ENCODE data around the gene TCTN2. TPM values are rescaled to one million over a fixed set of nuclear protein-coding genes. Genes with fewer than 3 reads are reported as not detected.
A peak's percentile ranks its signal among the peaks of the same experiment; 100 is the strongest.

The TCTN2 gene
- total and polyA plus RNA-seq, 12 donors, result 1.9 to 6.3 (median 4.0) TPM

DNA sequence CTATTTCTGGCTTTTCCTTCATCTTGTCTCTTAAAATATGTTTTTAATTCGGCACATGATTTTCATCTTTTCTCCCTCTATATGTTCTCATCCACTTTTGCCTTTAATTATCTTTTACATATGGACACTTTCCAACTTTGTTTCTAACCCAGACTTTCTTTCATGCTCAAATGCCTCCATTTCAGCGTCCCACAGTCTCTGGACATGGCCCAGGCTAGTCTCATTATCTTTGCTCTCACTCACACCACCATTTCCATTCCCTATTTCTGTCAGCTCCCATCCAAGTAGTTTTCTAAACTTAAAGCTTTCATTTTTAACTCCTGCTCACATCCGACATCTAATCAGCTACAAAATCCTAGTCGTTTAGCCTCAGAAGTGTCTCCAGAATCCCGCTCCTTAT lies 22.5 kb upstream of the TCTN2 start:
- Histone ChIP-seq H3K4me1 (no peaks in the 10 kb centered on the region), H3K9me3 (no peaks in the 10 kb centered on the region), H3K4me3 (no peak overlapping the region), H3K27me3 (no peaks in the 10 kb centered on the region), H3K27ac (no peak overlapping the region), H3K36me3 (peaks cover 0 to 99% (median 42%) of the 10 kb centered on the region in 9 donors)
- TF ChIP-seq, protein P1, sequence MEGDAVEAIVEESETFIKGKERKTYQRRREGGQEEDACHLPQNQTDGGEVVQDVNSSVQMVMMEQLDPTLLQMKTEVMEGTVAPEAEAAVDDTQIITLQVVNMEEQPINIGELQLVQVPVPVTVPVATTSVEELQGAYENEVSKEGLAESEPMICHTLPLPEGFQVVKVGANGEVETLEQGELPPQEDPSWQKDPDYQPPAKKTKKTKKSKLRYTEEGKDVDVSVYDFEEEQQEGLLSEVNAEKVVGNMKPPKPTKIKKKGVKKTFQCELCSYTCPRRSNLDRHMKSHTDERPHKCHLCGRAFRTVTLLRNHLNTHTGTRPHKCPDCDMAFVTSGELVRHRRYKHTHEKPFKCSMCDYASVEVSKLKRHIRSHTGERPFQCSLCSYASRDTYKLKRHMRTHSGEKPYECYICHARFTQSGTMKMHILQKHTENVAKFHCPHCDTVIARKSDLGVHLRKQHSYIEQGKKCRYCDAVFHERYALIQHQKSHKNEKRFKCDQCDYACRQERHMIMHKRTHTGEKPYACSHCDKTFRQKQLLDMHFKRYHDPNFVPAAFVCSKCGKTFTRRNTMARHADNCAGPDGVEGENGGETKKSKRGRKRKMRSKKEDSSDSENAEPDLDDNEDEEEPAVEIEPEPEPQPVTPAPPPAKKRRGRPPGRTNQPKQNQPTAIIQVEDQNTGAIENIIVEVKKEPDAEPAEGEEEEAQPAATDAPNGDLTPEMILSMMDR (IDR thresholded peaks at IDR 0.05), result no peak
- DNase-seq (no peak), ATAC-seq (no peak)
- intact Hi-C loops (cut with DNase I), result no loop called here
- 88 to 92% methylated on average over 5 of the region's 5 CpGs for WGBS, 2 donors

DNA sequence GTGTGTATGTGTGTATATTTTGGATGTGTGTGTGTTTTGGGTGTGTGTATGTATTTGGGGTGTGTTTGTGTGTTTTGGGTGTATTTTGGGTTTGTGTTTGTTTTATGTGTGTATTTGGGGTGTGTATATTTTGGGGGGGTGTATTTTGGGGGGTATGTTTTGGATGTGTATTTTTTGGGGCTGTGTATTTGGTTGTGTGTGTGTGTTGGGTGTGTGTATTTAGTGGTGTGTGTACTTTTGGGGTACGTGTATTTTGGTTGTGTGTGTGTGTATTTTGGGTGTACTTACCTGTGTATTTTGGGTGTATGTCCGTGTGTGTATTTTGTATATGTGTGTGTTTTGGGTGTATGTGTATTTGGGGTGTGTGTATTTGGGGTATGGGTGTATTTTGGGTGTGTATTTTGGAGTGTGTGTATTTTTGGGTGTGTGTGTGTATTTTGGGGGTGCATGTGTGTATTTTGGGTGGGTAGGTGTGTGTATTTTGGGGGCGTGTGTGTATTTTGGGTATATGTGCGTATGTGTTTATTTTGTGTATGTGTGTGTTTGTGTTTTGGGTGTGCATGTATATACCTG lies 16.7 kb upstream of the TCTN2 start:
- H3K4me1 ChIP-seq, result peaks cover 0 to 12% (median 7%) of the 10 kb centered on the region in 9 donors
- H3K36me3 ChIP-seq, result peaks cover 0 to 91% (median 14%) of the 10 kb centered on the region in 9 donors
- TF ChIP-seq, protein P1 (IDR thresholded peaks at IDR 0.05), result no peak
- no peaks in the 10 kb centered on the region for H3K9me3 ChIP-seq
- no peak overlapping the region for H3K4me3 ChIP-seq
- DNase-seq (no peak), ATAC-seq (no peak)
- no peak overlapping the region for H3K27ac ChIP-seq
- 91 to 98% methylated on average over 4 of the region's 4 CpGs for WGBS, 2 donors
- H3K27me3 ChIP-seq, result no peaks in the 10 kb centered on the region
- intact Hi-C loops (cut with DNase I), result no loop called here

DNA sequence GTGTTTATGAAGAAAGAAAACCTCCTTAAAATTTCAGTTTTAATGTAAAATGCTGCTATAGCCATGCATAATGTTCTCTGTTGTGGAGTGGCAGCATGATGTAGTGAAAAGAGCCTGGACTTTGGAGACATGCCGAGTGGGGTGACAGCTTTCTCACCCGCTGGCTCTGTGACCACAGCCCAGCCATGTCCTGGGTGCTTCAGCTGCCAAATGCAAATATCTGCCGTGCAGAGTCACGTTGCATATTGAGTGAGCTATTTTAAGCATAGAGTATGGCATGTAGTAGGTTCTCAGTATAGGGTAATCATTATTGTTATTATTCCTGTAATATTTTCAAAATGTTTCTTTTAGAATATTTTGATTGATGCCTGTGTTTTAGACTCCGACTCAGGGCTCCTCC lies 15.5 kb upstream of the TCTN2 start:
- ATAC-seq (peak in 7 of 8 donors; percentile 42 to 95 (median 92)), DNase-seq (peak; percentile 34 to 59)
- Histone ChIP-seq H3K4me1 (peaks cover 0 to 13% (median 8%) of the 10 kb centered on the region in 9 donors), H3K4me3 (no peak overlapping the region), H3K36me3 (peaks cover 0 to 91% (median 23%) of the 10 kb centered on the region in 9 donors), H3K9me3 (no peaks in the 10 kb centered on the region), H3K27ac (peak overlapping the region in 2 of 10 donors; percentile 11 to 14), H3K27me3 (no peaks in the 10 kb centered on the region)
- WGBS, 2 donors, result 53 to 62% methylated on average over 5 of the region's 5 CpGs
- TF ChIP-seq, protein P1 (IDR thresholded peaks at IDR 0.05), result no peak
- intact Hi-C loops (cut with DNase I), result no loop called here

DNA sequence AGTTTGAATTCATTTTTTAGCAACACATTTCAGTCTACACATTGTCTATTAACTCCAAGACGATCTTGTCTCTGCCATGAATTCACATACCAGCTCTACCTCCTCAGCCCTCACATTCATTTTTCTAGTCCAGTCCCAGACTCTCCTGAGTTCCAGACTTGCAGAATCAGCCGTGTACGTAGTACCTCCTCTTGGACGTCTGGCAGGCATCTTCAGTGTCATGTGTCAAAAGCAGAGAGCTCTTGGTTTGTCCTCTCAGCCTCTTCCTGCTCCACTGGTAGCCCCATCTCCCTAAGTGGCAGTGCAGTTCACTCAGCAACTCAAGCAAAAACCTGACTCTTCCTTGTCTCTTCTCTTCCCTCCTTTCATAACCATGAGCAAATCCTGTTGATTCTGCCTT lies 14.5 kb upstream of the TCTN2 start:
- TF ChIP-seq, protein P1 (IDR thresholded peaks at IDR 0.05), result no peak
- intact Hi-C loops (cut with DNase I), result no loop called here
- WGBS, 2 donors, result 46 to 64% methylated on average over 4 of the region's 4 CpGs
- DNase-seq (no peak), ATAC-seq (peak in 2 of 8 donors; percentile 37 to 38)
- no peak overlapping the region for H3K4me3 ChIP-seq
- H3K27ac ChIP-seq, result no peak overlapping the region
- no peaks in the 10 kb centered on the region for H3K27me3 ChIP-seq
- H3K36me3 ChIP-seq, result peaks cover 0 to 91% (median 17%) of the 10 kb centered on the region in 9 donors
- no peaks in the 10 kb centered on the region for H3K9me3 ChIP-seq
- peaks cover 0 to 15% (median 8%) of the 10 kb centered on the region in 9 donors for H3K4me1 ChIP-seq
